Tongue (tissue), 2 donors: ENCODE results near the gene ITPR2. TPM values are rescaled to one million over a fixed set of nuclear protein-coding genes. Genes with fewer than 3 reads are reported as not detected.
"Not testable (repeated sequence)": the region's sequence is repeated elsewhere in the genome, so short reads cannot be mapped to it uniquely, and the experiment has no call there.

Source experiments
- DNase-seq: peaks from one replicate; pipeline ENCODE4 v3.0.0-alpha.2; 2015
- total RNA-seq: library from RNA; depleted of rRNA; stranded (reverse); fragments of >200 nt; gene quantifications from one replicate; pipeline ENCODE4 v1.2.3, GENCODE V29; 2014

ITPR2 gene
- total RNA-seq, 1 donor from 2014 or later = 31.4 TPM

- DNase-seq = no peak
Observed at GRCh38 chr12:26338586-26339572, 494.1 kb downstream of the ITPR2 start.

GRCh38 chr12:26335651-26336050 lies 497.3 kb downstream of the ITPR2 start:
- DNase-seq = no peak

DNA sequence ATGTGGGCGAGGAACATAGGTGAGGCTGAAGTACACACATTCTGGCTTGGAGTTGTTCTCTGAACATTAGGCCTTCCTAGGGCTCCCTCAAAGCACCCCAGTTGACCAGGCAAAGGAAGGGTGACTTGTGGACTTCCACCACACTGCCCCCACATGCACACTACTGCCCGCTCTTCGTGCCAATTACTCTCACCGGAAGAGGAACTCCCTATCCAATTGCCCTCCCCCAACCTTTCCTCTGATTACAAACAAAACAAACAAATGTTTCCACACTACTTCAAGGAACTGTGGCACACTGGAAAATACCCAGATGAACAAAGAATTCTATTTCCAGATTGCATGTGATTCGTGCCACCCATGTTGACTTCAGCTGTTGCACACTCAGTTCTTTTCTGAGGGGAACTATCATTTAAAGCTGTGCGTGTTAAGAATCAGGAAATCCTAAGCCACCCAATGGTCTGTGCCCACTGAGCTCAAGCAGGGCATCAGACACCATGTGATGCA lies 498.3 kb downstream of the ITPR2 start:
- no peak for DNase-seq

GRCh38 chr12:26331960-26332359 lies 501.0 kb downstream of the ITPR2 start:
- DNase-seq = no peak

- no peak for DNase-seq
Observed at GRCh38 chr12:26331136-26331535, 501.9 kb downstream of the ITPR2 start.

DNA sequence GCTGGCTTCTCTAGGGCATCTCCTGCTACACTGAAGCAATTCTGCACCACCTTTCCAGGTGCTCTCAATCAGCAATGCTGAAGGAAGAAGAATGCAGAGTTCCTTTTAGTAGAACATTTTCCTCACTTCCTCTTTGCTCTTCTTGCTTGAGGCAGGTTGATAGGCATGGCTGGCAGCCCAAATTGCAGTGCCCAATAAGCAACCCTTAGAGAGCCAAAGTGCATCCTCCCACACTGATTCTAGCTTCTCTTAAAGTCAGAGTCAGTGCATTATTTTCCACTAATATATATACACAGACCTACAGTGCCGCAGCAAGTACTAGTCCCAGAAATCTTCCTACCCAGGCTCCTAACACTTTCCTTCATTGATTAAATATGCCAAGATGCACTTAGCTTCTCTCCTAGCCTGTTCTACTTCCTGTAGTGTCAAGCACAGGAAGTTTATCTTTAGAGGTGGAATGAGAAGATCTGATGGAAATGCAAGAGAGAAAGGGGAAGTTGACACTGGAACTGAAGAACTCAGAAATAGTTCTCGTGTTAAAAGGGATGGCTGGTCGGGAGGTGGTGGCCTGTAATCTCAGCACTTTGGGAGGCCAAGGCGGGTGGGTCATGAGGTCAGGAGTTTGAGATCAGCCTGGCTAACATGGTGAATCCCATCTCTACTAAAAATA lies 504.9 kb downstream of the ITPR2 start:
- no peak for DNase-seq

- no peak for DNase-seq
Observed at GRCh38 chr12:26323673-26324072, 509.3 kb downstream of the ITPR2 start.

DNA sequence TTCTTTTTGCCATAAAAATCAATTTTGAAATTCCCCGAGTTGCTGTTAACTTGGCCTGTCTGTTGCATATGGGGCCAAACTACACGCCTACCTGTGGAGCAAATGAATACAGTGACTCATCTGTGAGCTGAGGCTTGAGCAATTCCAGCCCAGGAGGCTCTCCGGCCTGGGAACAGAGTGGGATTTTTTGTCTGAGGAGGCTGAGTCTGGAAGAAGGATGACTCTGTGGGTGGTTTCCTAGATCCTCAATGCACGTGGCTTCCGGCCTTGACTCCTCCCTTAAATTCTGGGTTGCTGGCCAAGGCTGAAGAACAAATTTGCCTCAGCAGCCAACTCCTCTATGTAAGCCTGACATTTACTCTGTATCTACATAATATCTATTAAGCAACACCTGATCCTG lies 513.5 kb downstream of the ITPR2 start:
- peak; percentile 59 for DNase-seq

- DNase-seq = peak; percentile 28
Observed at GRCh38 chr12:26318661-26319068, 514.3 kb downstream of the ITPR2 start.

DNA sequence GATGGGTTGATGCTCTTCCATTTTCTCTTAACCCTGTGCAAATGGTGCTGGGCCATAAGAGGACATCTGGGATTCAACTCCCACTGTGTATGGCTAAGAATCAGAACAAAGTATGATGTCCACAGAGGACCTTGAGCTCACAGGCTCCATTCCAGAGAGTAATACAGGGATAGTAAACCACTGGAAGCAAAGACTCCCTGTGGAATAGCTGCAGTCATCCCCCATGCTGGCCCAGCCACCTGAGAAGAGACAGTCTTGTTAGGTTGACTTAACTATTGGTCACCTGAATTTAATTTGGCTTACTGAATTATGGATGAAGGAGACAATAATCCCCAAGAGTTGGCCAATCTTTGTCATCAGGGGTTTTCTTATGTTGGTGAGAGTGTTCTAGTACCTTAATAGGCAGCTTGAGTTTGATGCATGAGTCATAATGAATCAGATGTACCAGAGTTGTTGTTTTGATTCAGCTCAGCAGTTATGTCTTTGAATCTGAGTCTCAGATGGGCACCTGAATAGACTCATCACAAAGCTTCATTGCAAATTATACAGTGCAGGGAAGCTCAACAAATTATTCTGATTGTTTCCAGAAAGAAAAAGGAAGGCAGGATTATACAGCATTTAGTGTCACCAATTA lies 514.9 kb downstream of the ITPR2 start:
- DNase-seq = no peak

DNA sequence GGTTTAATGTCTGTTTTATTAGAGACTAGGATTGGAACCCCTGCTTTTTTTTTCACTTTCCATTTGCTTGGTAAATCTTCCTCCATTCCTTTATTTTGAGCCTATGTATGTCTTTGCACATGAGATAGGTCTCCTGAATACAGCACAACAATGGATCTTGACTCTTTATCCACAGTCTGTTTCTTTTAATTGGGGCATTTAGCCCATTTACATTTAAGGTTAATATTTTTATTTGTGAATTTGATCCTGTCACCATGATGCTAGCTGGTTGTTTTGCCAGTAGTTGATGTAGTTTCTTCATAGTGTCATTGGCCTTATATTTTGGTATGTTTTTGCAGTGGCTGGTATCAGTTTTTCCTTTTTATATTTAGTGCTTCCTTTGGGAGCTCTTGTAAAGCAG lies 518.9 kb downstream of the ITPR2 start:
- DNase-seq = not testable (repeated sequence)

GRCh38 chr12:26310489-26310888 lies 522.5 kb downstream of the ITPR2 start:
- DNase-seq = not testable (repeated sequence)

GRCh38 chr12:26309634-26310033 lies 523.4 kb downstream of the ITPR2 start:
- no peak for DNase-seq

DNA sequence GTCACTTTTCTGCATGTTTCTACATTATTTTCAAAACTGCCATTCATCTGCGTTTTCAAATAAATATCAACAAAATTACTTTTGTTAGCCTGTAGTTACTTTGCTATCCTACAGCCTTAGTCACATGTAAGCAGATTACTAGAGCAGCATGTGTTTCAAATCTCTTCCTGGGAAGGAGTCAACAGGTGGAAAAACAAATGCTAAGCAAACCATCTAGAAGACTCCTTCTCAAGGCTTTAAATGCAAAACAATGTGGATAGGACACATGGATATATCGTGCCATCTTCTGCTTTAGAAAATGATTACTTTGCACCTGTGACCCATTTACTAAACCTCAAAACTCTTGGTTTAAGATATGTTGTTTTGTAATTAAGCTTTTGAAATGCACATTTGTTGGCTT lies 528.7 kb downstream of the ITPR2 start:
- DNase-seq = no peak

GRCh38 chr12:26303418-26303817 lies 529.6 kb downstream of the ITPR2 start:
- no peak for DNase-seq

- no peak for DNase-seq
Observed at GRCh38 chr12:26302776-26303175, 530.2 kb downstream of the ITPR2 start.

- no peak for DNase-seq
Observed at GRCh38 chr12:26299751-26300150, 533.2 kb downstream of the ITPR2 start.

GRCh38 chr12:26298785-26299621 lies 534.0 kb downstream of the ITPR2 start:
- peak; percentile 26 for DNase-seq

GRCh38 chr12:26297396-26298070 lies 535.5 kb downstream of the ITPR2 start:
- DNase-seq = no peak

DNA sequence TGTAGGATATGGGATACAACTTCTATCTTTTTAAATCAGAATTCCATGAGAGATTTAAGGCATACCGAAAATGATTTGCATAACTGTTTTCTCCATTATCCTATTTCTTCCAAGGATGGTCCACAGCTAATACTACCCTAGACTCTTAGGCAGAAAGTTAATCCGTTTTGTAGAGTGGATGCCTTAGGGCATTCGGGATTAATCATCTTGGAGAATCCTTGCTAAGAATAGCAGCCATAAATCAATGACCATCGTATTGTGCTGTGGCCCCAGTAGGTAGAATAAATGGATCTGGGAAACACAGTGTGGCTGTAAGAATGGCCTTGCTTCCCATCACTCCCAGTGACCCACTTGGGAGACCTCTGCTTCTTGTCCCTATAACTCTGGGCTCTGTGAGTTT lies 538.0 kb downstream of the ITPR2 start:
- no peak for DNase-seq

DNA sequence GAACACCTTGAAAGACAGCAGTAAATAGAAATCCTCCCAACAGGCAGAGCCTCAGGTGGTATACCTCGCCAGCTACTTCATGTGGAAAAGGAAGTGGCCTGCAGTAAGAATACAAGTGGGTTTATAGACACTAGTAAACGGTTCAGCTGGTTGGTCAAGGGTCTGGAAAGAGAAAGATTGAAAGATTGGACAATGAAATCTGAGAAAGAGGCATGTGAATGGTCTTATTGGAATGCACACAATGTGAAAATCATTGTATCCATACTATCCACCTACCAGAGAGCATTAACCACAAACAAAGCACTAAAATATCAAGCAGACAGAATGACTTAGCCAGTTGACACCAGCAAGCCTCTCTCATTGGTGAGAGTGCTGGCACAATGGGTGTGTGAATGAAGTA lies 539.4 kb downstream of the ITPR2 start:
- DNase-seq = no peak
